GM19043 (cell line): Measurements from ENCODE around the gene RSPH6A.
"Not testable (repeated sequence)": the region's sequence is repeated elsewhere in the genome, so short reads cannot be mapped to it uniquely, and the experiment has no call there.

Source experiments
- ATAC-seq: cut with Tn5 transposase; IDR thresholded peaks from one replicate; pipeline ENCODE4 v1.9.1; 2021; ENCODE audit warnings: low read depth; ENCODE audit not compliant: unreplicated experiment

The RSPH6A gene

GRCh38 chr19:45804959-45805230 lies 10.2 kb downstream of the RSPH6A start:
- no peak for ATAC-seq

- no peak for ATAC-seq
Measured at GRCh38 chr19:45804140-45804958, 10.8 kb downstream of the RSPH6A start.

GRCh38 chr19:45801603-45802175 lies 13.4 kb downstream of the RSPH6A start:
- ATAC-seq, result no peak

GRCh38 chr19:45800070-45800553 lies 15.0 kb downstream of the RSPH6A start:
- ATAC-seq, result no peak

- not testable (repeated sequence) for ATAC-seq
Measured at GRCh38 chr19:45799541-45799940, 15.6 kb downstream of the RSPH6A start.

GRCh38 chr19:45798995-45799517 lies 16.1 kb downstream of the RSPH6A start:
- ATAC-seq, result no peak

- ATAC-seq, result no peak
Measured at GRCh38 chr19:45794627-45795026, 20.5 kb downstream of the RSPH6A start.

GRCh38 chr19:45793876-45794275 lies 21.2 kb downstream of the RSPH6A start:
- no peak for ATAC-seq

GRCh38 chr19:45793178-45793564 lies 21.9 kb downstream of the RSPH6A start:
- ATAC-seq, result no peak

GRCh38 chr19:45792470-45793177 lies 22.5 kb downstream of the RSPH6A start, which contains the start of gene DMWD:
TSS of gene DMWD (minus strand) at chr19:45792845. CDS start at chr19:45792756, 89 bp downstream.
- ATAC-seq, result peak; percentile 80

GRCh38 chr19:45791744-45792469 lies 23.2 kb downstream of the RSPH6A start:
- no peak for ATAC-seq

- ATAC-seq, result no peak
Measured at GRCh38 chr19:45790942-45791341, 24.2 kb downstream of the RSPH6A start.

- ATAC-seq, result no peak
Measured at GRCh38 chr19:45789035-45789786, 25.9 kb downstream of the RSPH6A start.

- no peak for ATAC-seq
Measured at GRCh38 chr19:45786533-45786894, 28.6 kb downstream of the RSPH6A start.

- no peak for ATAC-seq
Measured at GRCh38 chr19:45785781-45786532, 29.2 kb downstream of the RSPH6A start.

GRCh38 chr19:45785097-45785496 lies 30.0 kb downstream of the RSPH6A start:
- ATAC-seq, result no peak

GRCh38 chr19:45784096-45784495 lies 31.0 kb downstream of the RSPH6A start:
- no peak for ATAC-seq

GRCh38 chr19:45782820-45783785 lies 32.0 kb downstream of the RSPH6A start:
- no peak for ATAC-seq
